Measurements from ENCODE around the gene EPS8L2.
A peak's percentile ranks its signal among the peaks of the same experiment; 100 is the strongest.
"Not testable (repeated sequence)": the region's sequence is repeated elsewhere in the genome, so short reads cannot be mapped to it uniquely, and the experiment has no call there.

Gene EPS8L2

GRCh38 chr11:726278-727220, 20.5 kb downstream of the EPS8L2 start:
- DNase-seq (ENCODE audit: low read depth) = no peak

- DNase-seq (ENCODE audit: low read depth) = no peak
These were observed 21.3 kb downstream of the EPS8L2 start for GRCh38 chr11:727281-727701.

GRCh38 chr11:727859-728748, 22.1 kb downstream of the EPS8L2 start:
- DNase-seq (ENCODE audit: low read depth) = peak; percentile 88

- no peak for DNase-seq (ENCODE audit: low read depth)
These were observed 23.0 kb downstream of the EPS8L2 start for GRCh38 chr11:728901-729491.

GRCh38 chr11:729492-730074, 23.6 kb downstream of the EPS8L2 start:
- DNase-seq (ENCODE audit: low read depth) = no peak

GRCh38 chr11:733072-733471, 27.0 kb downstream of the EPS8L2 start:
- no peak for DNase-seq (ENCODE audit: low read depth)

- not testable (repeated sequence) for DNase-seq (ENCODE audit: low read depth)
These were observed 28.5 kb downstream of the EPS8L2 start for GRCh38 chr11:734541-734940.

- DNase-seq (ENCODE audit: low read depth) = no peak
These were observed 31.3 kb downstream of the EPS8L2 start for GRCh38 chr11:737366-737765.

GRCh38 chr11:737899-738298, 31.9 kb downstream of the EPS8L2 start:
- not testable (repeated sequence) for DNase-seq (ENCODE audit: low read depth)

- DNase-seq (ENCODE audit: low read depth) = no peak
These were observed 36.1 kb downstream of the EPS8L2 start for GRCh38 chr11:742156-742546.

- no peak for DNase-seq (ENCODE audit: low read depth)
These were observed 36.7 kb downstream of the EPS8L2 start for GRCh38 chr11:742571-743201.

- DNase-seq (ENCODE audit: low read depth) = no peak
These were observed 39.4 kb downstream of the EPS8L2 start for GRCh38 chr11:745428-745827.

GRCh38 chr11:746289-747157, 40.5 kb downstream of the EPS8L2 start:
- no peak for DNase-seq (ENCODE audit: low read depth)

- peak; percentile 74 for DNase-seq (ENCODE audit: low read depth)
These were observed 41.4 kb downstream of the EPS8L2 start, which contains the start of gene TALDO1 for GRCh38 chr11:747158-748006. TSS of gene TALDO1 (plus strand) at chr11:747464. CDS start at chr11:747482, 18 bp downstream.

- no peak for DNase-seq (ENCODE audit: low read depth)
These were observed 42.0 kb downstream of the EPS8L2 start for GRCh38 chr11:748007-748359.

- DNase-seq (ENCODE audit: low read depth) = no peak
These were observed 43.7 kb downstream of the EPS8L2 start for GRCh38 chr11:749731-750130.

- no peak for DNase-seq (ENCODE audit: low read depth)
These were observed 54.2 kb downstream of the EPS8L2 start for GRCh38 chr11:760236-760635.

GRCh38 chr11:761526-762108, 55.6 kb downstream of the EPS8L2 start:
- no peak for DNase-seq (ENCODE audit: low read depth)

GRCh38 chr11:762421-763072, 56.5 kb downstream of the EPS8L2 start:
- peak; percentile 59 for DNase-seq (ENCODE audit: low read depth)
